Fibroblast of pulmonary artery (primary cell): ENCODE data around the gene IL17D.

Experiments used
- DNase-seq: peaks from one replicate; pipeline ENCODE4 v3.0.0-alpha.2; 2010; ENCODE audit warnings: low read depth
- H3K4me3 ChIP-seq: replicated peaks from 2 replicates; pipeline ENCODE4 v1.5.1; 2011; ENCODE audit warnings: low read depth, mild to moderate bottlenecking, control low read depth, low read length, moderate library complexity
- CTCF ChIP-seq: IDR thresholded peaks from 2 replicates; pipeline ENCODE4 v1.5.1; 2011; ENCODE audit warnings: mild to moderate bottlenecking, control low read depth, low read length, inconsistent platforms; ENCODE audit errors: missing control alignments

Gene IL17D

GRCh38 chr13:20760872-20761271, 57.4 kb downstream of the IL17D start:
- no peak for TF ChIP-seq CTCF
- no peak for DNase-seq

GRCh38 chr13:20767309-20767943, 63.9 kb downstream of the IL17D start:
- no peak for DNase-seq
- no peak for TF ChIP-seq CTCF
- H3K4me3 ChIP-seq, result no peak overlapping the region

More at GRCh38 chr13:20760872-20761271, 57.4 kb downstream of the IL17D start:
- no peak overlapping the region for H3K4me3 ChIP-seq

- no peak for TF ChIP-seq CTCF
- H3K4me3 ChIP-seq, result no peak overlapping the region
- DNase-seq, result no peak
These were observed 65.6 kb downstream of the IL17D start for GRCh38 chr13:20769091-20769490.

GRCh38 chr13:20769834-20770233, 66.3 kb downstream of the IL17D start:
- no peak for DNase-seq
- no peak overlapping the region for H3K4me3 ChIP-seq
- TF ChIP-seq CTCF, result no peak
